CD4-positive, alpha-beta T cell treated with Interleukin-10 for 1 hour (primary cell): Measurements from ENCODE around the gene FAXC.
"Not testable (repeated sequence)": the region's sequence is repeated elsewhere in the genome, so short reads cannot be mapped to it uniquely, and the experiment has no call there.

Experiments
- DNase-seq: peaks from one replicate; pipeline ENCODE4 v3.0.0-alpha.2; 2020

FAXC gene

DNA sequence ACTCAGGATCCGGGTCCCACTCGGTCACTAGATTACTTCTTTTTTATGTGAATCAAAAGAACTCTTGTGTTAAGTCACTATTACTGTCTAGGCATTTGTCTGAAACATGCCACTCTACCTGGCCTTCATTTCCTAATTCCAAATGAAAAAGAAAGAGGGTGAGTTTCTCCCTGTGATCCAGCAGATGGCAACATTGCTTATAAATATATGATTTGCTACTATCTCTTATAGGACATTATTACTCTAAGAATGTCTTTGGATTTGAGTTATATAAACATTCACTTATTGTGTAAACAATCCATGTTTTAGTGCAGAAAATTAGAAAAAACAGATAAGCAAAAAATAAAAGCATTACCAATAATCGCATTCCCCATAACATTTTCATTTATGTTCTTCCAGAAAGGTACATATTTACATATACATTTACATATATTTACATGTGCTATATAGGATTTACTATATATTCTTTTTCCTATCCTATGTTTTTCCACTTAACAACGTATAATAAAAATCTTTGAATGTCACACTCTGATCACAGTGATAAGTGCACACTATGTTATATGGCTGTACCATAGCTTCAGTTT lies 66.9 kb downstream of the FAXC start:
- DNase-seq: no peak

DNA sequence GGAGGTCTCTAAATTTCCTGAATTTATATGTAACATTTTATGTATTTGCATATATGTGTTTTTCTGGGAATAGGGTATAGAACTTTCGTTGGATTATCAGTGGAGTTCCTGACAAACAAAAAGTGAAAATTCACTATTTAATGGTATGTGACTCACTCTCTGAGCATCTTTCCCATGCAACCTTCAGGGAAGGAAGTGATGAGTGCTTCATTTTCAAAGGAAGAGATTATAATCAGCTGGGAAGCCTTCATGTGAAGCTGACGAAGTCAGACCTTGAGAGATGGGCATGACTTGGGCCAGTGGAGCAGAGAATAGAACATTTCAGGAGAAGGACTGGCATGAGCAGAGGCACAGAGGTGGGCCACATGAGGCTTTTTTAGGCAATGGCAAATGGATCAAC lies 72.7 kb downstream of the FAXC start:
- DNase-seq: no peak

- no peak for DNase-seq
These were observed 78.6 kb downstream of the FAXC start for GRCh38 chr6:99270826-99271225.

- no peak for DNase-seq
These were observed 79.4 kb downstream of the FAXC start for GRCh38 chr6:99270030-99270429.

DNA sequence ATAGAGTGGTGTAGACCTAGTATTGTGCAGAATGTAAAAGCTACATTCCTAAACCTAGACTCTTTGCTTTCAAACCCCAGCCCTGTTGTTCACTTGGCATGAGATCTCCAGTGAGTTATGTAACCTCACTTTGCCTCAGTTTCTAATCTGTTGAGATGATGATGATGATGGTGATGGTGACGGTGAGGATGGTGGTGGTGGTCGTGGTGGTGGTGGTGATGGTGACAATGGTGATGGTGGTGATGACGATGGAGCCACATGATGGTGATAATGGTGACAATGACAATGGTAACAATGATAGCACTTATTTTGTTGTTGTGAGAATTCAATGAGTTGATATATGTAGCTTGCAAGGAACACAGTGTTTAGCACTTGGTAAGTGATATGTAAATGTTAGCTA lies 80.3 kb downstream of the FAXC start:
- DNase-seq: no peak

- not testable (repeated sequence) for DNase-seq
These were observed 82.5 kb downstream of the FAXC start for GRCh38 chr6:99266996-99267395.

DNA sequence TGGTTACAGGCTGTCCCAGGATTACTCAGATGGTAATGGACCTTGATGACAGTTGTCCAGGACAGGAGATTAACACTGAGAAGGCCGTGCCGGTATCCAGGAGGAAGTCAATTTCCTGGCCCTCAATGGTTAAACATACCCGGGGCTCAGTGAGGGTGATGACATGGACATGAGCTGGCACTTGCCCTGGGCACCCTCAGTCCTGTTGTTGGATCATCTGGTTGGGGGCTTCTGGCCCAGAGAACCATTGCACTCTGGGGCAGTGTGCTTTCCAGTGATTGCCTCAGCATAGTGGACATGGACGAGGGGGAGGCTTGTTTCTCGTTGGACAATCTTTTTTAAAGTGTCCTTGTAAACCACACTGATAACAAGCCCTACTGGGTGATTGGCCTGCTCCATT lies 84.0 kb downstream of the FAXC start:
- not testable (repeated sequence) for DNase-seq

DNA sequence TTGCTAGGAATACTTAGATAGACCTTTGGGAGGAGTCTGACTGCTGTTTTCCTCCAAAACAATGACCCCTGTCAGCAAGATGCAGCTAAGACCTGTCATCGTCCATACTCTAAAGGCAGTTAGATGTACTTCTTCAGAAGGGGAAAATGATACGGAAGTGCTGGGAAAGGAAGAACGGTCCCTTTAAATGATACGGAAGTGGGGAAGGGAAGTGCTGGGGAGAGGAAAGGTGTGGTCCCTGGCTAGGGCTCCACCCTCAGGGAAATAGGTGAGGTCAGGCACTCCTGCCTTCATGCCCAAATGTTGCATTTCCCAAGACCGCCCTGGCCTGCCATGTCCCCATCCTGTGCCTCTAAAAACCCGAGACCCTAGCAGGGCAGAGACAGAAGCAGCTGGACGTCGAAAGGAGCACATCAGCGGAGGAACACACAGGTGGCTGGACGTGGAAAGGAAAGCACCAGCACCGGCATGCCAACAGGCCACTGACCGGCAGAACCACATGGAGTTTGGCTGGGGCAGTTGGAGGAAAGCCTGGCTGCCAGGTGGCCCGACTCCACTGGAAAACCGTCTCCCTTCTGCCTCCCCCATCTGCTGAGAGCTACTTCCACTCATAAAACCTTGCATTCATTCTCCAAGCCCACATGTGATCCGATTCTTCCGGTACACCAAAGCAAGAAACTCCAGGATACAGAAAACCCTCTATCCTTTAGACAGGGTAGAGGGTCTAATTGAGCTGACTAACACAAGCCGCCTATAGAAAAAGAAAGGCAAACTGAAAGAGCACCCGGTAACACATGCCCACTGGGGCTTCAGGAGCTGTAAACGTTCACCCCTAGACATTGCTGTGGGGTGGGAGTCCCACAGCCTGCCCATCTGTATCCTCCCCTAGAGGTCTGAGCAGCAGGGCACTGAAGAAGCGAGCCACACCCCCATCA lies 94.6 kb downstream of the FAXC start:
- DNase-seq: no peak

- no peak for DNase-seq
These were observed 96.2 kb downstream of the FAXC start for GRCh38 chr6:99253271-99253670.

DNA sequence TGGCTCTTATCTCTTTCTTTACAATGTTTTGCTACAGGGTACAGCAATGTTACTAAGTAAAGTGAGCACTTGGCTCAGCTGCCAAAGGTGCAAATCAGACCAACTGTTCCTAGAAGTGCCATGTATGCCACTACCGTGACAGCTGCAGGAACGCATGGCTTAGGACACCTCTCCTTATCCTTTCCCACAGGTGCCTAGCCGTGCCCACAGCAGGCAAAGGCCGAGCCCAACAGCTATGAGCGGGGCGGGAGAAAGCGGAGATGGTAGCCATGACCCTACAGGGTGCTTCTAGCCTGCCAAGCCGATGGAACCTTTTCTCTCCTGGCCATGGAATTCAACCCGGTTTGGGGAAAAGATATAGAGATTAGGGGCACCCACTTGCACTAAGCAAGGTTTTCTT lies 97.1 kb downstream of the FAXC start:
- no peak for DNase-seq

GRCh38 chr6:99250476-99250875 lies 99.0 kb downstream of the FAXC start:
- no peak for DNase-seq

DNA sequence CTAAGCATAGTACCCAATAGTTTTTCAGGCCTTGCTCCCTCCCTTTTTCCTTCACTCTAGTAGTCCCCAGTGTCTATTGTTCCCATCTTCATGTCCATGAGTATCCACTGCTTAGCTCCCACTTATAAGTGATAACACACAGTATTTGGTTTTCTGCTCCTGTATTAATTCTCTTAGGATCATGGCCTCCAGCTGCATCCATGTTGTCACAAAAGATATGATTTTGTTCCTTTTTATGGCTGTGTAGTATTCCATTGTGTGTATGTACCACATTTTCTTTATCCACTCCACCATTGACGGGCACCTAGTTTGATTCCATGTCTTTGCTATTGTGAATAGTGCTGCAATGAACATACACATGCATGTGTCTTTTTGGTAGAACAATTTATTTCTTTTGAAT lies 102.9 kb downstream of the FAXC start:
- no peak for DNase-seq

- DNase-seq: no peak
These were observed 107.5 kb downstream of the FAXC start for GRCh38 chr6:99241905-99242534.

GRCh38 chr6:99236010-99236409 lies 113.5 kb downstream of the FAXC start:
- DNase-seq: no peak

DNA sequence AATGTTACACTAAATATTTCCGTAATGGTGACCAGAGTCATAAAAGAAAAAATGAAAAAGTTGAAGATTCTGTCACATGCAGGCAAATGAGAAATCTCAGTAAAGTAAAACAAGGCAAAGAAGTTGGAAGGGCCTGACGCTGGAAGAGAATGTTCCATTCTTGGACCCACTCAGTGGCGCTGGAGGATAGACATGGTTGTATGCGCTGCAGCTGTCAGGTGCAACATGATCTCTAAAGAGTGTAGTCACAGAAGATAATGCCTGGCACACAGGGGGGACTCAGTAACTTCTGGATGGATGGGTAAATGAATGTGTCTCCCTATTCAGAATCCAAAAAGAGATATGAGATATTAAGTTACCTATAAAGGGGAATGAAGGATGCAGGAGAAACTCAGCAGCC lies 116.3 kb downstream of the FAXC start:
- no peak for DNase-seq

GRCh38 chr6:99232056-99232455 lies 117.4 kb downstream of the FAXC start:
- DNase-seq: no peak

GRCh38 chr6:99225172-99225571 lies 124.3 kb downstream of the FAXC start:
- no peak for DNase-seq
